Activated T-cell treated with anti-CD3 and anti-CD28 coated beads for 48 hours (primary cell): ENCODE measurements around the gene BPIFA2.

Experiments used
- DNase-seq: peaks from one replicate; pipeline ENCODE4 v3.0.0-alpha.2; 2020; ENCODE audit warnings: low read depth

The BPIFA2 gene

GRCh38 chr20:33202451-33202850 is 34.5 kb downstream of the BPIFA2 start:
- DNase-seq = no peak

GRCh38 chr20:33203444-33203843 is 35.5 kb downstream of the BPIFA2 start:
- DNase-seq = no peak

GRCh38 chr20:33209789-33210188 is 41.8 kb downstream of the BPIFA2 start:
- peak; percentile 21 for DNase-seq

- no peak for DNase-seq
Observed at GRCh38 chr20:33210371-33210770, 42.4 kb downstream of the BPIFA2 start.

- DNase-seq = no peak
Observed at GRCh38 chr20:33211817-33212424, 44.0 kb downstream of the BPIFA2 start.

- no peak for DNase-seq
Observed at GRCh38 chr20:33217052-33217451, 49.1 kb downstream of the BPIFA2 start, which contains the start of gene BPIFA3. Gene BPIFA3, plus strand, starts transcription at chr20:33217352. Its CDS starts 185 bp downstream, at chr20:33217537.

GRCh38 chr20:33224399-33224798 is 56.4 kb downstream of the BPIFA2 start:
- no peak for DNase-seq

- DNase-seq = no peak
Observed at GRCh38 chr20:33229843-33230242, 61.9 kb downstream of the BPIFA2 start.
